Kidney epithelial cell (primary cell): ENCODE measurements around the gene SPOCK1. TPM values are rescaled to one million over a fixed set of nuclear protein-coding genes. Genes with fewer than 3 reads are reported as not detected.

Experiments used
- DNase-seq: peaks from one replicate; pipeline ENCODE4 v3.0.0-alpha.2; 2010; ENCODE audit warnings: low read depth
- H3K27me3 ChIP-seq: 2 replicates; pipeline ENCODE4 v1.6.0; 2011; ENCODE audit warnings: low read length; ENCODE audit not compliant: control insufficient read depth, insufficient read depth
- H3K36me3 ChIP-seq: 2 replicates; pipeline ENCODE4 v1.5.1; 2011; ENCODE audit warnings: low read length; ENCODE audit not compliant: control insufficient read depth, insufficient read depth
- H3K4me3 ChIP-seq: 2 replicates; pipeline ENCODE4 v1.5.1; 2011; ENCODE audit warnings: low read depth, mild to moderate bottlenecking, control low read depth, low read length
- CTCF ChIP-seq: IDR thresholded peaks from 2 replicates; pipeline ENCODE4 v1.5.1; 2011; ENCODE audit warnings: mild to moderate bottlenecking, moderate library complexity, low read length, control low read depth, inconsistent platforms; ENCODE audit not compliant: insufficient read depth, poor library complexity, severe bottlenecking
- total RNA-seq: library from RNA; depleted of rRNA; stranded (reverse); fragments of >200 nt; gene quantifications from 2 replicates; pipeline ENCODE4 v1.2.3, GENCODE V29; 2015

SPOCK1 gene
- total RNA-seq, 1 donor from 2014 or later: 13.1 TPM

- Histone ChIP-seq H3K36me3 (no peaks in the 10 kb centered on the region), H3K27me3 (no peaks in the 10 kb centered on the region), H3K4me3 (no peak overlapping the region)
- no peak for DNase-seq
- TF ChIP-seq CTCF: no peak
Measured at GRCh38 chr5:137182576-137182975, 316.6 kb downstream of the SPOCK1 start.

GRCh38 chr5:137181667-137182066 lies 317.5 kb downstream of the SPOCK1 start:
- H3K27me3 ChIP-seq: no peaks in the 10 kb centered on the region
- no peak for TF ChIP-seq CTCF
- no peak overlapping the region for H3K4me3 ChIP-seq
- no peaks in the 10 kb centered on the region for H3K36me3 ChIP-seq
- no peak for DNase-seq

GRCh38 chr5:137179203-137179602 lies 319.9 kb downstream of the SPOCK1 start:
- no peak for DNase-seq
- Histone ChIP-seq H3K27me3 (no peaks in the 10 kb centered on the region), H3K36me3 (no peaks in the 10 kb centered on the region), H3K4me3 (no peak overlapping the region)
- TF ChIP-seq CTCF: no peak

- TF ChIP-seq CTCF: no peak
- Histone ChIP-seq H3K36me3 (no peaks in the 10 kb centered on the region), H3K4me3 (no peak overlapping the region), H3K27me3 (no peaks in the 10 kb centered on the region)
- DNase-seq: no peak
Measured at GRCh38 chr5:137176609-137177008, 322.5 kb downstream of the SPOCK1 start.

GRCh38 chr5:137176126-137176525 lies 323.0 kb downstream of the SPOCK1 start:
- no peak for DNase-seq
- no peaks in the 10 kb centered on the region for H3K27me3 ChIP-seq
- no peak overlapping the region for H3K4me3 ChIP-seq
- no peak for TF ChIP-seq CTCF
- H3K36me3 ChIP-seq: no peaks in the 10 kb centered on the region

- no peak for TF ChIP-seq CTCF
- no peak overlapping the region for H3K4me3 ChIP-seq
- no peaks in the 10 kb centered on the region for H3K36me3 ChIP-seq
- no peak for DNase-seq
- H3K27me3 ChIP-seq: no peaks in the 10 kb centered on the region
Measured at GRCh38 chr5:137174196-137174595, 324.9 kb downstream of the SPOCK1 start.
